Vagina (tissue), 2 donors: ENCODE results near the gene CNNM2. TPM values are rescaled to one million over a fixed set of nuclear protein-coding genes. Genes with fewer than 3 reads are reported as not detected.
A peak's percentile ranks its signal among the peaks of the same experiment; 100 is the strongest.
"Not testable (repeated sequence)": the region's sequence is repeated elsewhere in the genome, so short reads cannot be mapped to it uniquely, and the experiment has no call there.

Source experiments
- DNase-seq, 2 donors: peaks; one replicate each; pipeline ENCODE4 v3.0.0-alpha.2; 2017; ENCODE audit errors: extremely low spot score in 2 of 2
- H3K27ac ChIP-seq: fragments of 200-600 bp; sonication (generic); one replicate; pipeline ENCODE4 v1.5.1; 2019
- H3K27me3 ChIP-seq: fragments of 200-600 bp; sonication (generic); one replicate; pipeline ENCODE4 v1.5.1; 2019
- H3K36me3 ChIP-seq, 2 donors: fragments of 200-600 bp; sonication (generic); one replicate each; pipeline ENCODE4 v1.5.1; 2017 to 2019
- H3K4me1 ChIP-seq: fragments of 200-600 bp; sonication (generic); one replicate; pipeline ENCODE4 v1.5.1; 2019
- H3K4me3 ChIP-seq, 2 donors: fragments of 200-600 bp; sonication (generic); 1 replicate in 1 of 2; 2 replicates in 1 of 2; pipeline ENCODE4 v1.5.1; 2016 to 2019
- H3K9me3 ChIP-seq: fragments of 200-600 bp; sonication (generic); one replicate; pipeline ENCODE4 v1.5.1; 2019
- POLR2A ChIP-seq, 2 donors: fragments of 450-650 bp; IDR thresholded peaks; one replicate each; pipeline ENCODE4 v1.6.1; 2017; ENCODE audit warnings: antibody characterized with exemption in 2 of 2, mild to moderate bottlenecking in 2 of 2, moderate library complexity in 2 of 2
- POLR2AphosphoS5 ChIP-seq, 2 donors: sonication (generic); formaldehyde crosslinking; IDR thresholded peaks; one replicate each; pipeline ENCODE4 v1.9.0; 2017; ENCODE audit warnings: antibody characterized with exemption in 2 of 2, mild to moderate bottlenecking in 2 of 2, low read depth in 1 of 2; ENCODE audit not compliant: insufficient read depth in 1 of 2
- intact Hi-C: fragments of 100-400 bp; cut with DNase I; formaldehyde crosslinking; loops from one replicate; pipeline ENCODE4 v1.15.1; 2023
- total RNA-seq: library from RNA; depleted of rRNA; stranded (reverse); fragments of >200 nt; gene quantifications from one replicate; pipeline ENCODE4 v1.2.3, GENCODE V29; 2016
- TF ChIP-seq, protein P1 (sequence below), 3 experiments: fragments of 450-650 bp in 2 of 3; fragments of 200-600 bp in 1 of 3; sonication (generic) in 1 of 3; IDR thresholded peaks; one replicate each; pipeline ENCODE4 v1.5.1; 2017 to 2019; ENCODE audit warnings: antibody characterized with exemption in 3 of 3, mild to moderate bottlenecking in 2 of 3, moderate library complexity in 2 of 3

Gene CNNM2
- total RNA-seq, 1 donor from 2014 or later: 9.6 TPM

- TF ChIP-seq, protein P1, sequence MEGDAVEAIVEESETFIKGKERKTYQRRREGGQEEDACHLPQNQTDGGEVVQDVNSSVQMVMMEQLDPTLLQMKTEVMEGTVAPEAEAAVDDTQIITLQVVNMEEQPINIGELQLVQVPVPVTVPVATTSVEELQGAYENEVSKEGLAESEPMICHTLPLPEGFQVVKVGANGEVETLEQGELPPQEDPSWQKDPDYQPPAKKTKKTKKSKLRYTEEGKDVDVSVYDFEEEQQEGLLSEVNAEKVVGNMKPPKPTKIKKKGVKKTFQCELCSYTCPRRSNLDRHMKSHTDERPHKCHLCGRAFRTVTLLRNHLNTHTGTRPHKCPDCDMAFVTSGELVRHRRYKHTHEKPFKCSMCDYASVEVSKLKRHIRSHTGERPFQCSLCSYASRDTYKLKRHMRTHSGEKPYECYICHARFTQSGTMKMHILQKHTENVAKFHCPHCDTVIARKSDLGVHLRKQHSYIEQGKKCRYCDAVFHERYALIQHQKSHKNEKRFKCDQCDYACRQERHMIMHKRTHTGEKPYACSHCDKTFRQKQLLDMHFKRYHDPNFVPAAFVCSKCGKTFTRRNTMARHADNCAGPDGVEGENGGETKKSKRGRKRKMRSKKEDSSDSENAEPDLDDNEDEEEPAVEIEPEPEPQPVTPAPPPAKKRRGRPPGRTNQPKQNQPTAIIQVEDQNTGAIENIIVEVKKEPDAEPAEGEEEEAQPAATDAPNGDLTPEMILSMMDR (IDR thresholded peaks at IDR 0.05): no peak
- TF ChIP-seq POLR2A (IDR thresholded peaks at IDR 0.05): no peak
- TF ChIP-seq POLR2AphosphoS5 (IDR thresholded peaks at IDR 0.05; ENCODE audit: insufficient read depth in 1 of 2, low read depth in 1 of 2): no peak
- DNase-seq: no peak
- Histone ChIP-seq H3K36me3 (no peaks in the 10 kb centered on the region), H3K4me3 (no peak overlapping the region), H3K27ac (no peak overlapping the region), H3K4me1 (peaks cover 63% of the 10 kb centered on the region), H3K9me3 (no peaks in the 10 kb centered on the region), H3K27me3 (no peaks in the 10 kb centered on the region)
- intact Hi-C loops: no loop called here
These were observed 206.5 kb downstream of the CNNM2 start for GRCh38 chr10:103124420-103125096.

- intact Hi-C loops: no loop called here
- Histone ChIP-seq H3K27ac (peak overlapping the region; percentile 52), H3K27me3 (no peaks in the 10 kb centered on the region), H3K36me3 (no peaks in the 10 kb centered on the region), H3K4me1 (peaks cover 54% of the 10 kb centered on the region), H3K9me3 (no peaks in the 10 kb centered on the region), H3K4me3 (no peak overlapping the region)
- DNase-seq: no peak
- TF ChIP-seq POLR2AphosphoS5 (IDR thresholded peaks at IDR 0.05; ENCODE audit: insufficient read depth in 1 of 2, low read depth in 1 of 2) (no peak), POLR2A (IDR thresholded peaks at IDR 0.05) (no peak)
- TF ChIP-seq, protein P1 (IDR thresholded peaks at IDR 0.05): no peak
These were observed 207.5 kb downstream of the CNNM2 start for GRCh38 chr10:103125323-103126267.

DNA sequence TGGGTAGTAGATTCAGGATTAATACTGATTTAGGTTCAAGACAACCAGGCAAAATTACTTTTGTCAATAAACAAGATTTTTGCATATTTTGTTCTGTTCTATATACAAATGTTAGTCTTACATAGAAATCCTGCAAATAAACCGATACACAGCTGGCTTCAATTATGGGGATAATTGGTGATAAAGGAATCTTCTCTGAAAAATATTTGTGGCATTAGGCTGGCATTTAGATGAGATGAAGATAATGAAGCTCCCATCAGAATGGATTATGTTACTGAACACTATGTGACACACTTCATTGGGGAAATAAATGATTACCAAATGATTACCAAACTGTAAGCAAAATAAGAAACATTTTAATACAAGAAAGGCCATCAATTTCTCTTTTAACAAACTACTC, 209.1 kb downstream of the CNNM2 start:
- intact Hi-C loops: no loop called here
- no peaks in the 10 kb centered on the region for H3K9me3 ChIP-seq
- TF ChIP-seq, protein P1 (IDR thresholded peaks at IDR 0.05): no peak
- no peak for TF ChIP-seq POLR2A (IDR thresholded peaks at IDR 0.05)
- TF ChIP-seq POLR2AphosphoS5 (IDR thresholded peaks at IDR 0.05; ENCODE audit: insufficient read depth in 1 of 2, low read depth in 1 of 2): no peak
- H3K27ac ChIP-seq: no peak overlapping the region
- no peak overlapping the region for H3K4me3 ChIP-seq
- no peak for DNase-seq
- peaks cover 38% of the 10 kb centered on the region for H3K4me1 ChIP-seq
- no peaks in the 10 kb centered on the region for H3K36me3 ChIP-seq
- H3K27me3 ChIP-seq: no peaks in the 10 kb centered on the region

- H3K4me3 ChIP-seq, H3K36me3 ChIP-seq, H3K27me3 ChIP-seq, H3K27ac ChIP-seq, intact Hi-C loops, DNase-seq, H3K9me3 ChIP-seq: not testable (repeated sequence)
- H3K4me1 ChIP-seq: peaks cover 16% of the 10 kb centered on the region
These were observed 212.1 kb downstream of the CNNM2 start for GRCh38 chr10:103130180-103130579.

DNA sequence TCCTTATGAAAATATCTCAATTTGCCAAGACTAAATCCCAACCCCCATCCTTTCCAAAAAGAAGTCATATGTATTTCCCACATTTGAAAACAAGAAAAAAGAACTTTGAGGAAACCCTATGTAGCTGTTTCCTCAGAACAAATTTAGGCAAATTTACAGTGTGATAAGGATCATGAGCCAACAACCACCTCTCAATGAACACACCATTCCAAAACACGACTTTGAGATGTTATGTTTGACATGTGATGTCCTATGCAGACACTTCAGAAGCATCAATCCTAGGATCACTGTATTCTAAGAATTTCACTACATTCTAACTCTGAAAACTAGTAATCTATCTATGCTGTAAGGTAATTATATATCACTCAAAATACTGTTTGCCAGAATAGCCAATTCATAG, 212.8 kb downstream of the CNNM2 start:
- Histone ChIP-seq H3K9me3 (no peaks in the 10 kb centered on the region), H3K4me3 (no peak overlapping the region), H3K27me3 (no peaks in the 10 kb centered on the region), H3K27ac (no peak overlapping the region), H3K36me3 (peaks cover 0 to 10% of the 10 kb centered on the region in 2 donors), H3K4me1 (peaks cover 9% of the 10 kb centered on the region)
- DNase-seq: no peak
- intact Hi-C loops: no loop called here
- TF ChIP-seq, protein P1 (IDR thresholded peaks at IDR 0.05): no peak
- TF ChIP-seq POLR2A (IDR thresholded peaks at IDR 0.05) (no peak), POLR2AphosphoS5 (IDR thresholded peaks at IDR 0.05; ENCODE audit: insufficient read depth in 1 of 2, low read depth in 1 of 2) (no peak)

GRCh38 chr10:103135168-103135567, 217.1 kb downstream of the CNNM2 start:
- DNase-seq, H3K27me3 ChIP-seq, H3K9me3 ChIP-seq, H3K4me3 ChIP-seq, H3K27ac ChIP-seq, intact Hi-C loops, H3K4me1 ChIP-seq: not testable (repeated sequence)
- H3K36me3 ChIP-seq: peaks cover 0 to 19% of the 10 kb centered on the region in 2 donors
